GM21447 (cell line): ENCODE measurements around the gene LINC01488.
A peak's percentile ranks its signal among the peaks of the same experiment; 100 is the strongest.

Source experiments
- ATAC-seq: cut with Tn5 transposase; IDR thresholded peaks from one replicate; pipeline ENCODE4 v1.9.1; 2021; ENCODE audit not compliant: unreplicated experiment

The LINC01488 gene

DNA sequence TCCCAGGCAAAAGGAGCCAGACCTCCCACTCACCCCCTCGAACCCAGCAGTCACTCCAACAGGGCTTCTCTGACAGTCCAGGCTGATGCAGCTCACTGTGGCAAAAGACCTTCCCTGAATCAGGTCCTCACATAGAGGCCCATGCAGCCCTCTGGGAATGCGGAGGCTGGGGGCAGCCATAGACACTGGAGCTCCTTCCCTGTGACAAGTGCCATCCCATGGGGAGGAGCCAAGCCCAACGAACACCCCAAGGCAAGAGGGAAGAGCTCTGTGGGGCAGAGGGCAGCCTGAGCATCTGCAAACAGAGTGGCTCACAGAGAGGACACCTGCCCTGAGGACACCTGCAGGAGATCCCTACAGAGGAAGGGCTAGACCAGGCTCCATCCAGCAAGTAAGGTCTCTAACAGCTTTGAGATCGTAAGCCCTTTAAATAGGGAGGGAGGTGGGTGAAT is at the start of gene LINC01488:
Gene LINC01488, plus strand, starts transcription at position 271 of the 452 bp plus-strand sequence.
- ATAC-seq = no peak

DNA sequence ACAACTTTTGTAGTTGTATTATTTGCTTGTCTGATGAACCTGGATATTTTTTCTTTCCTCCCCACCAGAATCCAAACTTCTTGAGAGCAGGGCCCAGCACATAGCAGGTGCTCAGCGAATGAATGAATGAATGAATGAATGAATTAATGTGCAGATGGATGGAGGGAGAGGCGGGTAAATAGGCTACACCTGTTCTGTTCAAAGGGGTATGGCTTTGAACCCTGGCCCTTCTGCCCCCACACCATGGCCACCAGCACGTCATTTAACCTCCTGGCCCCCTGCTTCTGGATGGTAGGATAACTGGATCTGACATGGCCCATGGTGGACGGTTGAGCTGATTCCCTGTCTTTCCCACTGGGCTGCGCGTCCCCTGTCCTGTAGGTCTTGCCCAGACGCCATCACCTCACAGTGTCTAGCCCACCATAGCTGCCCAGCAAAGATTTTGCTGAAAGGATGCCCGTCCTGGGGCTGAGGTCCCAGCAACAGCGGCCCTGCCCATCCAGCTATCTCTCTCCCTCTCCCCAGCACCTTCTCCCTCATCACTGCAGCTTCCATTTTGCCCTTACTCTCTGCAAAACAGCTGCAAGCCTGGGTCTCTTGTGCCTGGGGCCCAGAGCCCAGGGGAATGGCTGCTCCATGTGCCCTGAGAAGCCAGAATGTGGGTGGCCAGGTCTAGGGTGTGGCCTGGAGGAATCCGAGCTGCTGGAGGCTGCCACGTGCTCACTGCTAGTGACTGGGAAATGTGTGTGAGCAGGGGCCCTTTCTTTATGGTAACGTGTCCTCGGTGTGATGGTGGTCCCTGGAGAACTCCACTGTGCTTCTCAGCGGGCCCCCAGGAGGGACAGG is 49.3 kb upstream of the LINC01488 start:
- no peak for ATAC-seq

DNA sequence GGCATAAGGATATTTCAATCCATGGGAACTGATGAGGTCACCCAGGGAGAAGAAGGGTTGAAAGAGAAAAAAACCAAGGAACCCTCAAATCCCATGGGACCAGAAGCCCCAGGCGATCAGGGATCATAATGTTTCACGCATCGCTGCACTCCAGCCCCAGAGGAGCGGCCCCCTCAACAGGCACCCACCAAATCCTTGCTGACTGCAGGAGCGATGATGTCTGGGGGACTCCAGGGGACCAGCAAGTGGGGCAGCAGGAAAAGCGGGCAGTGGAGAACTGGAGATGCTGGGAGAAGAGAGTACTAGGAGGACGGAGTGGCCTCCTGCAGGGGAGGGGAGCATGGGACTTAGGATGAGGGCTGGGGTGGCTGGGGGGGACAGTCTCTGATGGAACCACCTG is 47.7 kb upstream of the LINC01488 start:
- ATAC-seq = no peak

DNA sequence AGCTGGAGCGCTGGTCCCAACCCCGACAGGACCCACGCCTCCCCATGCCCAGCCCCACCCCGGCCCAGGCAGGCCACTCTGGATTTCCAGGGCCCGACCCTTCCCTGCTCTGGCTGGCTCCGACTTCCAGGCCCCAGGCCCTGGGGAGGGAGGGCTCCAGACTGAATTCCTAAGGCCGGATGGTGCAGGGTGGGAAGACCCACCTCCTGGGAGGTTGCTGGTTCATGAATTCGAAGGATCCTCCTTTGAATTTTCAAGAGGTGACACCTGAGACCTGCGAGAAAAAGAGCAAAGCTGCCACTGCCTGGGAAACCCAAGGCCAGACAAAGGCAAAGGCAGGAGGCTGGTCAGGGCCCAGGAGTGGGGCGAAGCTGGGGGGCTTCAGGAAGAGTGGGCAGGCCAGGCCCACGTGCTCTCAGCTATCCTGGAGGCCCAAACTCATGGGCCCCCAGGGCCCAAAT is 47.0 kb upstream of the LINC01488 start:
- ATAC-seq = no peak

DNA sequence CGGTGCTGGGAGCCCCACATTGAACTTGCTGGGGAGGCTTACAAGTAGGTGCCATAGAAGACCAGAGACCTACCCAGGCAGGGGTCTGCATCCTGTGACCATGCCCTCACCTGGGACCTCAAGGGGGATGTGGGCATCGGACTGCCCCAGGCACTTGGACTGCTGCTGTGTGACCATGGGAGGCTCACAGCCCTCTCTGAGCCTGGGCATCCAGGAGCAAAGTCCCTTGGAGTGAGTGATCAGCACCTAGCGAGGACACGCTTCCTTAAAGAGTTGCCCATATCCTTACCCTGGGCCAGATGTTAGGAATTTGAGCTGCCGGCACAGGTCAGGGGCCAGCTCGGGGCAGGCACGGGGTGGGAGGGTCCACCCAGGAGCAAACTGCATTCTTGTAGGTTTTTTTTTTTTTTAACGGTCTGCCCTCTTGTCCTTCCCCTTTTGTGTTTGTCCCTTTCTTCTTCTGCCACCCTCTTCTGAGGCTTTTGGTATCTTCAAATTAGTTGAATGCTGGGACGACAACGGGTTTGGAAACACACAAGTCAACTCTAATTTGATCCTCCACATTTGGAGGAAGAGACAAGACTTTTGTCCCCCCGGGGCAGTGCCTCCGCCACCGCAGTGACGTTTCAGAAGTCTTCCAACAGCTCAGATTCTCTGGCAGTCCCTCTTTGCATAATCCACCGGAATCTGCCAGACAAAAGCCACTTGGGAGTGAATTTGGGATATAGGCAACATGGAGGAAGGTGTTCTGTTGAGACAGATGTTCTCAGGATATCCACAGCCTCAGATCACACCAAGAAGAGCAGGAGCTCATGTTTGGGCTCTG is 46.1 kb upstream of the LINC01488 start:
- ATAC-seq = no peak

DNA sequence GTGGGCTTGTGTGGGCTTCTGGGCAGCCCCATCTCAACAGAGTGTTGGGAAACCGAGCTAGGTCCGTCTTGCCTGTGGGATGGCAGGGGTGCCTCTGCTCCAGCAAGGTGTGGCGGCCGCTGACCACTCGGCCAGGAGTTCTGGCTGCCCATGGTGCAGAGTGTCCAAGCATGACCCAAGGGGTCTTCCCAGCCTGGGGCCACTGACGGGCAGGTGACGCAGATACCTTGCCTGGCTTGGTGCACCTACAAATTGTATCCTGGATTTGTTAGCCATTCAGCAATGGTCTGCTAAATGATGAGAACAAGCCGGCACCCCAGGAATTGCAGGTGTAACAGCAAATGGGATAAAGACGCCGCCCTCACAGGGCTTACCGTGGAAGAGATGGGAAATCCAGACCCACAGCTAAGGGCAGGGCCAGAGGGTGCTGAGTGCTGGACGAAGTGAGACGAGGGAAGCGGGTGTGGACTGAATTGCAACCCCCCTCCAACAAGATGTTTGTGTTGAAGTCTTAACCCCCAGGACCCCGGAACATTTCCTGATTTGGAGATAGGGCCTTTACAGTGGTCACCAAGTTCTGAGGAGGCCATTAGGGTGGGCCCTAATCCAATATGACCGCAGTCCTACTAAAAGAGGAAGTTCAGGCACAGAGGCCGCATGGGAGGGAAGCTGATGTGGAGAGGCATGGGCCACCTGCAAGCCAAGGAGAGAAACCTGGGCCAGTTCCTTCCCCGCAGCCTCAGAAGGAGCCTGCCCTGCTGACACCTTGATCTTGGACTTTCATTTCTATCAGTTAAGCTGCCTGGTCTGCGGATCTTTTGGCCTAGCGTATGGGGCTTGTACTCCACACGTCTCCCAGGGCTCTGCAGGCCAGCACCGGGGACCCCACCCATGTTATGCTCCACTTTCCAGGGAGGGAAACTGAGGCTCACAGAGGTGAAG is 45.2 kb upstream of the LINC01488 start:
- no peak for ATAC-seq

DNA sequence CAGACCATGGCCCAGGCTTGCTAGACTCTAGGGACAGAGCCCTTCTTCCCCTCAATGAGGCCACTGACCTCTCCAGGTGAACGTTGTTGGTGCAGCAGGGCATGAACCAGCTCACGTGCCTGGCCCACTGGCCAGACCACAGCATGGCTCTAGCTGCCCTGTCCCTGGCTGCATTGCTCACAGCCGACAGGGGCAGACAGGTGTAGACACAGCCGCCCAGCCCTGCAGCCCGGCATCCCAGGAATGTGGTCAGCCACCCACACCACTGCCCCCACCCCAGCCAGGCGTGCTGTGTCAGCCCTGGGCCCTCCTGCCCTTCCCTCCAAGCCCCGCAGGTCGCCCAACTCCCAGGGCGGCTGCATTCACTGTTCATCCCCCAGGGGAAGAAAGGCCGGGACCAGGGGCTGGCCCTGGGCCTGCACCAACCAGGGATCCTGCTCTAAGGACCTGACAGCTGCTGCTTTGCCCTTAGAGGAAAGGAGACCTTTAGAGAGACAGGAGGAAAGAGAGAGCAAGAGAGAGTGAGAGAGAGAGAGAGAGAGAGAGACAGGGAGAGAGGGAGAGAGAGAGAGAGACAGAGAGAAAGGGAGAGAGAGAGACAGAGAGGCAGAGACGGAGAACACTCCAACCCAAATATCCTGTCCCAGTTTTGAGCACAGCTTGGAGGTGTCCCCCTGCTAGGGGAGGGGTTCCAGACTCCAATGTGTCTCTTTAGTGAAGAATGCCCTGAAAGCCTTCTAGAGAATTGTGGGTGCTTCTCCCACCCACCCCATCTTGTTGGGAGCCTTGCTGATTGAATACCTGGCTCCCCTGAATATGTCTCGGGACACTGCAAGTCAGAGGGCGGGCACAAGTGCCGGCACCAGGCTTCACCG is 44.2 kb upstream of the LINC01488 start:
- ATAC-seq = no peak

DNA sequence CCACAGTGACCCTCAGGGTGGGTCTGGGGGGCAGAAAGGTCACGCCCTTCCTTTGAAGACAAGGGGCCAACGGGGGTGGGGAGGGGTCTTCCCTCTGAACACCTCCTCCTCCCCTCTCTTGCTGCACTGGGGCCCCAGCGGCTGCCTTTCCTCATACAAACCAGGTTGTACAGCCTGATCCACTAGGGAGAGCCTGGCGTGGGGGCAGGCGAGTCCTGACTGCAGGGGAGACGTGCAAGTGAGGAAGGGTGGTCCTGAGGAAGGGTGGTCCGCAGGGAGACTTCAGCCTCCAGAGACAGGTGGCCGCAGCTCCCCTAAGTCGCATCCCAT is 43.6 kb upstream of the LINC01488 start:
- no peak for ATAC-seq

DNA sequence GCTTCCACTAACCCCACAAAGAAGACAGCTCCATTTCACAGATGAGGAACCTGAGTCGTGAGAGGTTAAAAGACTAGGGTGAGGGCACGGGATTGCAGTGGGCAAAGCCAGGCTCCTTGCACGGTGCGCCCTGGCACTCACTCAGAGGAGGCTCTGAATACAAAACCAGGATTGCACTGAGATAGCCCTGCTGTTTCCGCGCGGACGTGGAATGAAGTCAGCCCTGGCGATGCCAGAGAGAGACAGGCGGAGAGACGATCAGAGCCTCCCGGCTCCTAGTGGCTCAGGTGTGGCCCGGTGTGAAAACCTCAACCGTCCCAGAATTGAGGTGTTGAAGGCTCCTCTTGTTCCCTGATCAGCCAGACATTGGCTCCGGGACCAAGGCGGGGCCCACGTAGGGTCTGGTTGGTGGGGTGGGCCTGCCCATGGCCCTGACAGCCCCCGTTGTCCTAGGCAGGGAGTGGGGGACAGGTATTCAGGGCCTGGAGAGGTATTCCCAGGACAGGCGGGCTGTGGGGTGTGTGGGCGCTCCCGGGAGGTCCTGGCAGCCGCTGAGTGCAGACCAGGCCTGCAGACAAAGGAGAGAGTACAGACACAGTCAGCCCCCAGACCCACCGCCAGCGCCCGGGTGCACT is 43.1 kb upstream of the LINC01488 start:
- ATAC-seq = no peak

DNA sequence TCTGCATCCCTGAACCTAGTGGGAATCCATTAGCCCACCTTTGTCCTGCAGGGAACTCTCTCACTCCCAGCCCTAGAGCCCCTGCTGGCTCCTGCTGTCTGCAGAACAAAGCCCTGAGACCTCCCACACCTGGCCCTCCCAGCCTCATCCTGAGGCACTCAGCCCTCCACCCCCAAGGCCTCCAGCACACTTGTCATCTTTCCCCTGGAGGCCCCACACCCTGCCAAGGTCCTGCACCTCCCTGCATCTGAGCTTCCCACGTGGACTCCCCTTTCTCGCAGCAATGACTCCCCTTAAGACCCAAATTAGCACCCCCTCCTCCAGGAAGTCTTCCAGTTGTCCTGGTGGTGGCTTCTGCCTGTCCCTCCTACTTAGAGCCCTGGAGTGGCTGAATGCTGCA is 42.3 kb upstream of the LINC01488 start:
- no peak for ATAC-seq

DNA sequence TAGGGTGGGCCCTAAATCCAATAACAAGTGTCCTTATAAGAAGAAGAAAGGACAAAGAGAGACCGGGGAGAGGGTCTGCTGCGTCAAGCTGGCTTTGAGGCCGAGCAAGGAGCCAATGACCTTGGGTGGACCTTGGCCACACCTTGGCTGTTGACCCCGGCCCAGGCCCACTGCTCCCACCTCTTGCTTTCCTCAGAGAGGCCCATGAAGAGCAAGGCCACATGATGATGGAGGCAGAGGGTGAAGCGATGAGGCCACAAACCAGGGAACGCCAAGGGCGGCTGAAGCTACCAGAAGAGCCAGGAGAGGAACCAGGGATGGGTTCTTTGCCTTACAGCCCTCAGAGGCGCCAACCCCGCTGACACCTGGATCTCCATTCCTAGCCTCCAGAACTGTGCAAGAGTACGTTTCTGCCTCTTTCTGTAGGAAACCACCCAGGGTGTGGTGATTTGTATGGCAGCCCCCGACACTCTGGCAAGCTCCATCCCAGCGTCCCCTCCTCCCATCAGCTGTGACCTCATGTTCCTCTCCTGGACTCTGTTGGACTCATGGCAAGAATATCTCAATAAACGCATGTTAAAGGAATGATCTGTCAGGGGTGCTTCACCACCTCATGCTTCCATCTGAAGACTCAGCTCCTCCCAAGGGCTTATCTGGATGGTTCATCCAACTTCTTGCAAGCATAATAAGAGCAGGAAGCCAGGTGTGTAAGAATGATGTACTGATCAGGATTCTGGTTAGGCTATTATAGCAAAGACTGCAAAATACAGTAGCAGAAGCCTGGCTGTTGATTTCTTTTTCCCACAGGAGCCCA is 41.6 kb upstream of the LINC01488 start:
- ATAC-seq = no peak

DNA sequence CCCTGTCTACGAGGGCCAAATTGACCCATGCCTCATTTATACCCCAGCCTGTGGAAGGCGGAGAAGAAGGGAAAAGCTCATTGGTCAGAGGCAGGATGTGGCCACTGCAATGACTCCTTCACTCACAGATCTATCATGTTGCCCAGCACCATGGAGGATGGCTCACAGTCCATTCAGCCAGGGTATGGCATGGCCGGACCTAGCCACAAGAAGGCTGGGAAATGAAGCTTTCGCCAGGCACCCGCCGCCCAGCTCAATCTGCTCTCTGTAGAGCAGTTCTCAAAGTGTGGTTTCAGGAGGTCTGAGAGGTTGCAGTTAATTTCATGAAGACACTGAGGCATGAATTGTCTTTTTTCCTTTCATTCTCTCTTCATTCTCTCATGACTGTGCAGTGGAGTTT is 40.6 kb upstream of the LINC01488 start:
- ATAC-seq = no peak

DNA sequence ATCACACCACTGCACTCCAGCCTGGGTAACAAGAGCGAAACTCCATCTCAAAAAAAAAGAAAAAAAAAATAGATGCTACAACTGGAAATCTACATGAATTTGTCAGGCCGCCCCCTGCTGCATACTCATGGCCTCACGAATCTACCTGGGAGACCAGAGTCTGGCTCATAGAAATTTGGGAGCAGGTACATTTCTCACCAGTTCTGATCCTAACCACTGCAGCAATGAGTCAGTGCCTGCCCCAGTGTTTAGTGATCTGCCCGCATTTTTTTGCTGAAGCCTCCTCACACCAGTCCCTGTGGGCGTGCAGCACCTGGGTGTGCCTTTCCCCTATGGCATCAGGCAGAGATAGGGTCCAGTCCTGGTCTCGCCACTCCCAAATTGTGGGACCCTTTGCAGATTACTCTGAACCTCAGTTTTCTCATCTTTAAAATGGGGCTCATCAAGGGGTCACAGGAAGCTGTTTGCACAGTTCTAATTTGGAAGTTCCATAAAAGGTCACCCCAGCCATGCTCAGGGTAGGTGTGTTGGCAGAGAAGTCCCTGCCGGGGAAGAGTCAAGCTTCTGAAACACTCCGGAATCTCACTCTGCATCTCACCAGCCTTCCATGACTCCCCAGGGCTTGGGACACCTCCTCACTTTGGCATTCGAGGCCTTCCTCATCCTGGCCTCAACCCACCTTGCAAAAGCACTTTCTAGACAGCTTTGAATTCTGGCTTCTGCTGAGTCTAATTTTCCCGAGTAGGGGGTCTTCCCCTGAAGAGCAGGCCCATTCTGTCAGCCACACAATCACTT is 39.3 kb upstream of the LINC01488 start:
- no peak for ATAC-seq

DNA sequence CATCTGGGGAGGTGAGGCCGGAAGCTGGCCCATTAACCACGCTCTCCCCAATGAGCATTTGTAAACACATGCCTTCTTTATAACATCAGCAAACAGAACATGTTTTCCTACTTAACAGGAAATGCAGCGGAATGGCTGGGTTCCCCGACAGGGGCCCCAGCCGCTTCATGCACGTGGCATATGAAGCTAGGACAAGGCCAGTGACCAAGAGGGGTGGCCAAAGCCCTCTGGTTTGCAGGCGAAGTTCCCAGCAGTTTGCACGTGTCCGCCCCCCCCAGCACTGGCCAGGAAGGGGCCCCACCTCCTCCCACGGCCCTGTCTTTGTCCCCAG is 38.7 kb upstream of the LINC01488 start:
- no peak for ATAC-seq

DNA sequence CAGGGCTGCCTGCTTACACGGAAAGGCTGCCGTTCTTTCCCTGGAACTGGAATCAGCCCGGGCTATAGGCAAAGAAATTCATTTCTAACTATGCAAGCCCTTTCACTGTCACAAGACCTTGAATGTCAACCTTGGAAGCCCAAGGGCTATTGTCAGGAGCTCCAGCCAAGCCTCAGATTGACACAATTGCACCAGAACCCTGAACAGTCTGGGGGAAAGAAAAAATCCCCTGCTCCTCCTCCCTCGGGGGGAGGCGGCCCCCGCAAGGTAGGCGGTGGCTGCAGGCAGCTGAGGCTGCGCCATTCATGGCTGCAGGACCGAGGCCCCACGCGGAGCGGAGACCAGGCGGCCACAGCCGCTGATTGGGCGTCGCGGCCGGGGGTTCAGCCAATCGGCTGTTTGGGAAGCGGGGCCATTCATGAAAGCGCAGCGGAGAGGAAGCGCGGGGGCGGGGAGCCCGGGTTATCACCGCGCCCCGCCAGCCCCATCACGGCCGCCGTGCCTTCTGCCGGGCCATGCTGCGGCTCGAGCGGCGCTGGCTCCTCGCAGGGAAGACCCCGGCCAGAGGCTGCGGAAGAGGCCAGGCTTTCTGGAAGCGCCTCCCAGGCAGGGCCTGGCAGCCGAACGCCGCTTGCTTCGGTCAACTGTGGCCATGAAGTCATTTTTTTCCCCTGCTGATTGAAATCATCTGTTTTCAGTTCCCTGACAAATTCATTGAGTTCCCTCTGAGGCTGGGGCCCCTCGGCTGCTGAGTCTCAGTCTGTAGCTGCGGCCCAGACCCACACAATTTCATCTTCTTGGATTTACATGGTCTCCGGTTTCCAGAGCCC is 38.1 kb upstream of the LINC01488 start:
- peak; percentile 63 for ATAC-seq

DNA sequence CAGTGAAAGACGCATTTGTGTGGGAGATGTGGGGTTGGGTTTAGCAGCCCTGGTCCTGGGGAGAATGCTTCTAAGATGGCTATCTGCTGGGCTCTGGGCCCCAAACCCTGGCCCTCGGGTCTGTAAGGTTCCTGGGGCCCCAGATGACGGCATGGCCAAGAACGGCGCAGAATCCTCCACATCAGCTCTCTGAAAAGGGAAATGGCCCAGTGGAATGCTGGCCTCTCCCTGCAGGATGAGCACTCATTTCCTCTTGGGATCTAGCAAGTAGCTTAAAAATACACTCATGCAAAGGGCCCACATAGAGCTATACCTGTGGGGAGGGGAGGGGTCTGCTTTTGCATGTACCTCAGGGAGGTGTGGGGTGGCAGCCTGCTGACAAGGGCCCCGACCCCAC is 37.5 kb upstream of the LINC01488 start:
- ATAC-seq = no peak
